OCI-LY7 (cell line): ENCODE measurements around the gene LAYN. TPM values are rescaled to one million over a fixed set of nuclear protein-coding genes. Genes with fewer than 3 reads are reported as not detected.

Source experiments
- Bru-seq: library from RNA; stranded (reverse); fragments of 400-500 nt; gene quantifications from one replicate; lab custom pipeline; 2021; lab: Mats Ljungman, UMichigan
- BruChase-seq, 2 experiments: library from RNA; stranded (reverse); fragments of 400-500 nt; gene quantifications; one replicate each; lab custom pipeline; 2021; lab: Mats Ljungman, UMichigan
- BruUV-seq: library from RNA; stranded (reverse); fragments of 400-500 nt; replicated peaks from 2 replicates; lab custom pipeline; 2021; lab: Mats Ljungman, UMichigan
- CTCF ChIA-PET: fragments of 300-600 bp; sonication (Branson Sonifier 250); formaldehyde crosslinking; loops from one replicate; lab custom pipeline; 2022; ENCODE audit warnings: antibody characterized with exemption; ENCODE audit not compliant: unreplicated experiment; lab: Charles Lee
- POLR2A ChIA-PET: fragments of 300-600 bp; sonication (Branson Sonifier 250); formaldehyde crosslinking; loops from one replicate; lab custom pipeline; 2022; ENCODE audit warnings: antibody characterized with exemption; lab: Charles Lee
- DNase-seq: peaks from one replicate; pipeline ENCODE4 v3.0.0-alpha.2; 2015; ENCODE audit warnings: low spot score
- H2AFZ ChIP-seq: fragments of 200-600 bp; sonication (generic), shearing (Covaris generic); 2 replicates; pipeline ENCODE4 v1.6.1; 2014; ENCODE audit warnings: mild to moderate bottlenecking, antibody characterized with exemption, low read length, moderate library complexity
- H3K27ac ChIP-seq: fragments of 200-600 bp; sonication (generic); 2 replicates; pipeline ENCODE4 v1.5.1; 2014; ENCODE audit warnings: mixed run types, low read depth, mild to moderate bottlenecking, moderate library complexity, low read length, inconsistent platforms; ENCODE audit not compliant: poor library complexity, severe bottlenecking
- H3K36me3 ChIP-seq: fragments of 200-600 bp; sonication (generic); 2 replicates; pipeline ENCODE4 v1.6.1; 2014; ENCODE audit warnings: mild to moderate bottlenecking, antibody characterized with exemption, low read length, moderate library complexity, mixed read lengths; ENCODE audit not compliant: insufficient read depth
- H3K4me1 ChIP-seq: fragments of 200-600 bp; sonication (generic); 2 replicates; pipeline ENCODE4 v1.5.1; 2014; ENCODE audit warnings: mild to moderate bottlenecking, low read length; ENCODE audit not compliant: insufficient read depth, poor library complexity, severe bottlenecking
- H3K4me2 ChIP-seq: fragments of 200-600 bp; sonication (generic); 2 replicates; pipeline ENCODE4 v1.6.1; 2014; ENCODE audit warnings: mild to moderate bottlenecking, low read length
- H3K4me3 ChIP-seq: fragments of 200-600 bp; sonication (generic); 2 replicates; pipeline ENCODE4 v1.5.1; 2014; ENCODE audit warnings: mild to moderate bottlenecking, low read depth, low read length; ENCODE audit not compliant: poor library complexity, severe bottlenecking
- H3K79me2 ChIP-seq: fragments of 200-600 bp; sonication (generic); 2 replicates; pipeline ENCODE4 v1.6.1; 2016; ENCODE audit warnings: low read depth, mild to moderate bottlenecking, low read length, moderate library complexity, mixed read lengths; ENCODE audit not compliant: insufficient read depth
- H3K9me2 ChIP-seq: fragments of 200-600 bp; sonication (generic); 2 replicates; pipeline ENCODE4 v1.6.1; 2016; ENCODE audit warnings: mild to moderate bottlenecking, low read length, mixed read lengths; ENCODE audit not compliant: insufficient read depth
- H3K9me3 ChIP-seq: fragments of 200-600 bp; sonication (generic); 2 replicates; pipeline ENCODE4 v1.6.1; 2014; ENCODE audit warnings: mild to moderate bottlenecking, mixed run types, low read length, mixed read lengths
- H4K20me1 ChIP-seq: fragments of 200-600 bp; sonication (generic); 2 replicates; pipeline ENCODE4 v1.6.1; 2014; ENCODE audit warnings: mild to moderate bottlenecking, antibody characterized with exemption, low read length, moderate library complexity, mixed read lengths; ENCODE audit not compliant: insufficient read depth
- EZH2phosphoT487 ChIP-seq: fragments of 200-600 bp; sonication (generic); IDR thresholded peaks from 2 replicates; pipeline ENCODE4 v1.6.1; 2018; ENCODE audit warnings: low read depth, borderline replicate concordance, mild to moderate bottlenecking, mixed run types, antibody characterized with exemption, low read length, moderate library complexity, mixed read lengths
- intact Hi-C: fragments of 100-400 bp; cut with micrococcal nuclease; formaldehyde crosslinking; loops from one replicate; pipeline ENCODE4 v1.10.0; 2022; ENCODE audit not compliant: unreplicated experiment
- long read RNA-seq: library from polyadenylated mRNA; stranded (forward); transcript quantifications from one replicate; pipeline ENCODE4 v2.0.0, GENCODE V29; 2022
- total RNA-seq, 2 experiments: library from RNA; depleted of rRNA in 1 of 2; stranded (reverse); fragments of >200 nt in 1 of 2; shearing (Covaris generic) in 1 of 2; gene quantifications; 2 replicates each; pipeline ENCODE4 v1.2.3, GENCODE V29; 2014 to 2022
- TF ChIP-seq, protein P1 (sequence below): fragments of 200-600 bp; sonication (generic); conservative IDR thresholded peaks from 2 replicates; pipeline ENCODE4 v1.5.1; 2014; ENCODE audit warnings: mild to moderate bottlenecking, antibody characterized with exemption, low read length, moderate library complexity, mixed read lengths

The LAYN gene
- total RNA-seq (2014; rRNA removed; shearing (Covaris generic)) (not detected in 2 replicates), total RNA-seq (2022) (not detected in 2 replicates), Bru-seq, nascent RNA (percentile 6 among the genes with signal in this experiment), BruChase-seq, experiment 1, labeled RNA remaining after a 6-hour chase (not detected), BruChase-seq, experiment 2, labeled RNA remaining after a 2-hour chase (not detected)
- long read RNA-seq = 0 reads

DNA sequence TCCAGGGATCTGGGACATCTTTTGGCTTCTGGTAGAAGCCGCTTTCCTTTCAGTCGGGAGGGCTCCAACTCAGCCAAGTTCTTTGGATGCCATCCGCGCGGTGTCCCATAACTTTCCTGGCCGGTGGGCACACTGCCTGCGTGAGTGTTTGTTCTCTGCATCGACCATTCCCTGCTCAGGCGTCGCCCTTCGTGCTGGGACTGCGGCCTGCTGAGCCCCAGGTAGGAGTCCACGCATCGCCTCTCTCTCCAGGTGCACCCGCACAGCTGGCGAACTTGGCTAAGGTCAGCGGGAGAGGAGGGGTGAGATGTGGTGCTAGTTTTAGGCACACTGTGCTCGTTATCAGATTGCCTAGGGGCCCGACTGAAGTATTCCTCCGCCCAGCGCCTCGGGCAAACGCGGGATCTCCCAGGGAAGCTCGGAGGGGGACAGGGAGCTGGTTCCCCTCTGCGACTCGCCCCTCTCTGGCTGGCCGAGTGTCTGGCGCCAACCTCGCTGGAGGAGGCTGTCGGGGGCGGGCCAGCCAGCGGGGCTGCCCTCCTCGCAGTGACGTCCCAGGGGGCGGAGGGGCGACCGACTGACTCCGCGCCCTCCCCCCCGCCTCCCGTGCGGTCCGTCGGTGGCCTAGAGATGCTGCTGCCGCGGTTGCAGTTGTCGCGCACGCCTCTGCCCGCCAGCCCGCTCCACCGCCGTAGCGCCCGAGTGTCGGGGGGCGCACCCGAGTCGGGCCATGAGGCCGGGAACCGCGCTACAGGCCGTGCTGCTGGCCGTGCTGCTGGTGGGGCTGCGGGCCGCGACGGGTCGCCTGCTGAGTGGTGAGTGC is at the start of gene LAYN:
TSS of gene LAYN (plus strand) at position 607 of the 823 bp plus-strand sequence. CDS start at position 731, 124 bp downstream.
- Histone ChIP-seq H3K4me3 (no peak within 1 kb of the TSS), H4K20me1 (no peaks in the 10 kb centered on the region), H3K36me3 (no peaks in the 10 kb centered on the region), H3K4me2 (no peak within 1 kb of the TSS), H3K79me2 (no peaks in the 10 kb centered on the region), H2AFZ (no peak within 1 kb of the TSS), H3K4me1 (no peaks in the 10 kb centered on the region), H3K27ac (no peak within 1 kb of the TSS), H3K9me3 (no peaks in the 10 kb centered on the region), H3K9me2 (no peaks in the 10 kb centered on the region)
- no peak for TF ChIP-seq EZH2phosphoT487
- TF ChIP-seq, protein P1, sequence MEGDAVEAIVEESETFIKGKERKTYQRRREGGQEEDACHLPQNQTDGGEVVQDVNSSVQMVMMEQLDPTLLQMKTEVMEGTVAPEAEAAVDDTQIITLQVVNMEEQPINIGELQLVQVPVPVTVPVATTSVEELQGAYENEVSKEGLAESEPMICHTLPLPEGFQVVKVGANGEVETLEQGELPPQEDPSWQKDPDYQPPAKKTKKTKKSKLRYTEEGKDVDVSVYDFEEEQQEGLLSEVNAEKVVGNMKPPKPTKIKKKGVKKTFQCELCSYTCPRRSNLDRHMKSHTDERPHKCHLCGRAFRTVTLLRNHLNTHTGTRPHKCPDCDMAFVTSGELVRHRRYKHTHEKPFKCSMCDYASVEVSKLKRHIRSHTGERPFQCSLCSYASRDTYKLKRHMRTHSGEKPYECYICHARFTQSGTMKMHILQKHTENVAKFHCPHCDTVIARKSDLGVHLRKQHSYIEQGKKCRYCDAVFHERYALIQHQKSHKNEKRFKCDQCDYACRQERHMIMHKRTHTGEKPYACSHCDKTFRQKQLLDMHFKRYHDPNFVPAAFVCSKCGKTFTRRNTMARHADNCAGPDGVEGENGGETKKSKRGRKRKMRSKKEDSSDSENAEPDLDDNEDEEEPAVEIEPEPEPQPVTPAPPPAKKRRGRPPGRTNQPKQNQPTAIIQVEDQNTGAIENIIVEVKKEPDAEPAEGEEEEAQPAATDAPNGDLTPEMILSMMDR = no peak
- intact Hi-C loops = no loop called here
- ChIA-PET POLR2A (no interaction called here), CTCF (no interaction called here)
- DNase-seq = no peak
- BruUV-seq = no TSS peak

DNA sequence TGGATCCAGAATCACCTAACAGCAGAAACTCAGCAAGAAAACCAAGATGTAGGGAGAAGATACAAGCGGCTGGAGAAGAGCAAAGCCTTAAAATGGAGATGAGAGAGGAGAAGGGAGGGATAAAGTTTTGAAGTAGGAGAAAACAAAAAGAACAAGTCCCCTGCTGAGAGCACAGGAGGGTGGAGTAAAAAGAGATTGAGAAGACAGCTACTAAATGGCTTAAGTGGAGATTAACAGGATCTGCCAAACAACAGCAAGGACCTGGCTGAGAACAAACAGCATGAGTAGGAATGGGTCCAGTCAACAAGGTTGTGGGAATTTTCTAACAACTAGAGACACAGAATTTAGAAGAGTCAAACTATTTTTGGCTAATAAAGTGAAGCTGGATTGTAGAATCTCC is 46.5 kb upstream of the LAYN start:
- Histone ChIP-seq H2AFZ (no peak overlapping the region), H3K4me3 (no peak overlapping the region), H3K36me3 (no peaks in the 10 kb centered on the region), H3K9me3 (no peaks in the 10 kb centered on the region), H3K4me2 (no peak overlapping the region), H4K20me1 (no peaks in the 10 kb centered on the region), H3K4me1 (no peaks in the 10 kb centered on the region), H3K9me2 (no peaks in the 10 kb centered on the region), H3K79me2 (no peaks in the 10 kb centered on the region), H3K27ac (no peak overlapping the region)
- CTCF ChIA-PET = no interaction called here
- POLR2A ChIA-PET = interaction anchor here (0.5 kb wide), 1 partner anchor 185 kb away, joined by 3 read pairs; no protein-coding TSS in a partner anchor
- BruUV-seq = no TSS peak
- DNase-seq = no peak
- intact Hi-C loops = no loop called here
- TF ChIP-seq, protein P1 = no peak
- no peak for TF ChIP-seq EZH2phosphoT487

- no peak overlapping the region for H3K4me2 ChIP-seq
- H2AFZ ChIP-seq = no peak overlapping the region
- no peak overlapping the region for H3K27ac ChIP-seq
- no peaks in the 10 kb centered on the region for H3K9me3 ChIP-seq
- no TSS peak for BruUV-seq
- DNase-seq = no peak
- H3K79me2 ChIP-seq = no peaks in the 10 kb centered on the region
- ChIA-PET POLR2A (no interaction called here), CTCF (no interaction called here)
- H3K4me3 ChIP-seq = no peak overlapping the region
- intact Hi-C loops = no loop called here
- no peak for TF ChIP-seq EZH2phosphoT487
- H3K36me3 ChIP-seq = no peaks in the 10 kb centered on the region
- H3K9me2 ChIP-seq = no peaks in the 10 kb centered on the region
- no peaks in the 10 kb centered on the region for H3K4me1 ChIP-seq
- H4K20me1 ChIP-seq = no peaks in the 10 kb centered on the region
Observed at GRCh38 chr11:111499483-111499882, 41.0 kb upstream of the LAYN start.
